MM.1S (cell line): ENCODE data around the gene CPNE7.

Source experiments
- DNase-seq: peaks from one replicate; pipeline ENCODE4 v3.0.0-alpha.2; 2015
- H2AFZ ChIP-seq: fragments of 300-600 bp; sonication (generic); 2 replicates; pipeline ENCODE4 v1.6.0; 2016; ENCODE audit warnings: antibody characterized with exemption, low read length
- H3F3A ChIP-seq: fragments of 300-600 bp; sonication (generic); 2 replicates; pipeline ENCODE4 v1.6.1; 2016; ENCODE audit warnings: mild to moderate bottlenecking, antibody characterized with exemption, low read length, moderate library complexity, mixed read lengths; ENCODE audit not compliant: insufficient read depth
- H3K27ac ChIP-seq: fragments of 300-600 bp; sonication (generic); 2 replicates; pipeline ENCODE4 v1.5.1; 2016; ENCODE audit warnings: mild to moderate bottlenecking, low read length
- H3K27me3 ChIP-seq: fragments of 300-600 bp; sonication (generic); replicated peaks from 2 replicates; pipeline ENCODE4 v1.6.0; 2016; ENCODE audit warnings: low read length; ENCODE audit not compliant: insufficient read depth
- H3K36me3 ChIP-seq: fragments of 300-600 bp; sonication (generic); replicated peaks from 2 replicates; pipeline ENCODE4 v1.6.1; 2016; ENCODE audit warnings: mild to moderate bottlenecking, low read length, mixed read lengths; ENCODE audit not compliant: insufficient read depth
- H3K4me1 ChIP-seq: fragments of 300-600 bp; sonication (generic); 2 replicates; pipeline ENCODE4 v1.6.1; 2016; ENCODE audit warnings: low read length, mixed read lengths
- H3K4me2 ChIP-seq: fragments of 300-600 bp; sonication (generic); 2 replicates; pipeline ENCODE4 v1.6.0; 2016; ENCODE audit warnings: low read depth, low read length
- H3K4me3 ChIP-seq: fragments of 300-600 bp; sonication (generic); 2 replicates; pipeline ENCODE4 v1.5.1; 2016; ENCODE audit warnings: low read length, mixed read lengths
- H3K79me2 ChIP-seq: fragments of 300-600 bp; sonication (generic); 2 replicates; pipeline ENCODE4 v1.6.1; 2016; ENCODE audit warnings: mixed run types, low read length, mixed read lengths
- H3K9ac ChIP-seq: fragments of 300-600 bp; sonication (generic); 2 replicates; pipeline ENCODE4 v1.6.1; 2016; ENCODE audit warnings: low read length, mixed read lengths
- H3K9me2 ChIP-seq: fragments of 300-600 bp; sonication (generic); replicated peaks from 2 replicates; pipeline ENCODE4 v1.6.1; 2016; ENCODE audit warnings: mild to moderate bottlenecking, low read length, mixed read lengths; ENCODE audit not compliant: insufficient read depth
- H3K9me3 ChIP-seq: fragments of 300-600 bp; sonication (generic); replicated peaks from 2 replicates; pipeline ENCODE4 v1.6.1; 2016; ENCODE audit warnings: mild to moderate bottlenecking, low read length, mixed read lengths; ENCODE audit not compliant: insufficient read depth
- H4K20me1 ChIP-seq: fragments of 300-600 bp; sonication (generic); 2 replicates; pipeline ENCODE4 v1.6.1; 2016; ENCODE audit warnings: mild to moderate bottlenecking, low read length, moderate library complexity, mixed read lengths; ENCODE audit not compliant: insufficient read depth
- EZH2 ChIP-seq: fragments of 300-600 bp; sonication (generic); optimal IDR thresholded peaks from 2 replicates; pipeline ENCODE3; 2017; ENCODE audit warnings: low read depth, mild to moderate bottlenecking, antibody characterized with exemption, low read length, mixed read lengths
- EZH2phosphoT487 ChIP-seq: fragments of 300-600 bp; sonication (generic); IDR thresholded peaks from 2 replicates; pipeline ENCODE4 v1.6.1; 2018; ENCODE audit warnings: antibody characterized with exemption, low read length
- TF ChIP-seq, protein P1 (sequence below): fragments of 300-600 bp; sonication (generic); IDR thresholded peaks from 2 replicates; pipeline ENCODE4 v1.5.1; 2016; ENCODE audit warnings: antibody characterized with exemption, low read length, mixed read lengths

The CPNE7 gene

DNA sequence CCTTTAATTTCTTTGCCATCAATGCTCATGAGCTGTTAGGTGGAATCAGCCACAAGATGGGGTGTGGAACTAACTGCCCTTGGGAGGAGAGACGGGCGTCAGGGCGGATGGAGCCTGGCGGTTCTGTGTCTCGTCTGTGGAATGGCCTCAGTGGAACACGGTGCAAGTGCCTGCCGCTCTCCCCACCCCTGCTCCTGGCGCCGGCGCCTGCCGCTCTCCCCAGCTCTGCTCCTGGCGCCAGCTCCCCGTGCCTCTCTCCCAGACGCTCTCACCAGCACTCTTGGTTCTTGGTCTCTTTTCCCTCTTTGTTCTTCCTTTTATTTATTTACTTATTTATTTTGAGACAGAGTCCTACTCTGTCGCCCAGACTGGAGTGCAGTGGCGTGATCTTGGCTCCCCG, 28.3 kb upstream of the CPNE7 start:
- TF ChIP-seq EZH2 (no peak), EZH2phosphoT487 (no peak)
- TF ChIP-seq, protein P1, sequence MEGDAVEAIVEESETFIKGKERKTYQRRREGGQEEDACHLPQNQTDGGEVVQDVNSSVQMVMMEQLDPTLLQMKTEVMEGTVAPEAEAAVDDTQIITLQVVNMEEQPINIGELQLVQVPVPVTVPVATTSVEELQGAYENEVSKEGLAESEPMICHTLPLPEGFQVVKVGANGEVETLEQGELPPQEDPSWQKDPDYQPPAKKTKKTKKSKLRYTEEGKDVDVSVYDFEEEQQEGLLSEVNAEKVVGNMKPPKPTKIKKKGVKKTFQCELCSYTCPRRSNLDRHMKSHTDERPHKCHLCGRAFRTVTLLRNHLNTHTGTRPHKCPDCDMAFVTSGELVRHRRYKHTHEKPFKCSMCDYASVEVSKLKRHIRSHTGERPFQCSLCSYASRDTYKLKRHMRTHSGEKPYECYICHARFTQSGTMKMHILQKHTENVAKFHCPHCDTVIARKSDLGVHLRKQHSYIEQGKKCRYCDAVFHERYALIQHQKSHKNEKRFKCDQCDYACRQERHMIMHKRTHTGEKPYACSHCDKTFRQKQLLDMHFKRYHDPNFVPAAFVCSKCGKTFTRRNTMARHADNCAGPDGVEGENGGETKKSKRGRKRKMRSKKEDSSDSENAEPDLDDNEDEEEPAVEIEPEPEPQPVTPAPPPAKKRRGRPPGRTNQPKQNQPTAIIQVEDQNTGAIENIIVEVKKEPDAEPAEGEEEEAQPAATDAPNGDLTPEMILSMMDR, result no peak
- no peaks in the 10 kb centered on the region for H3K36me3 ChIP-seq

GRCh38 chr16:89547860-89548259, 27.7 kb upstream of the CPNE7 start:
- Histone ChIP-seq H3K4me3 (no peak overlapping the region), H3K9ac (no peak overlapping the region), H3K79me2 (no peaks in the 10 kb centered on the region), H3K9me3 (no peaks in the 10 kb centered on the region), H3K9me2 (no peaks in the 10 kb centered on the region), H3K4me2 (no peak overlapping the region), H3K36me3 (no peaks in the 10 kb centered on the region), H4K20me1 (no peaks in the 10 kb centered on the region), H3K27ac (no peak overlapping the region), H3K4me1 (no peaks in the 10 kb centered on the region), H3F3A (no peaks in the 10 kb centered on the region), H3K27me3 (no peaks in the 10 kb centered on the region), H2AFZ (no peak overlapping the region)
- TF ChIP-seq EZH2phosphoT487 (no peak), EZH2 (no peak)
- TF ChIP-seq, protein P1, result no peak
- DNase-seq, result no peak

More for the DNA sequence above, 28.3 kb upstream of the CPNE7 start:
- Histone ChIP-seq H3K27me3 (no peaks in the 10 kb centered on the region), H3K79me2 (no peaks in the 10 kb centered on the region), H3K4me1 (no peaks in the 10 kb centered on the region), H3F3A (no peaks in the 10 kb centered on the region), H3K9me2 (no peaks in the 10 kb centered on the region), H4K20me1 (no peaks in the 10 kb centered on the region), H2AFZ (no peak overlapping the region), H3K4me2 (no peak overlapping the region), H3K9ac (no peak overlapping the region), H3K4me3 (no peak overlapping the region), H3K9me3 (no peaks in the 10 kb centered on the region), H3K27ac (no peak overlapping the region)
- DNase-seq, result no peak

DNA sequence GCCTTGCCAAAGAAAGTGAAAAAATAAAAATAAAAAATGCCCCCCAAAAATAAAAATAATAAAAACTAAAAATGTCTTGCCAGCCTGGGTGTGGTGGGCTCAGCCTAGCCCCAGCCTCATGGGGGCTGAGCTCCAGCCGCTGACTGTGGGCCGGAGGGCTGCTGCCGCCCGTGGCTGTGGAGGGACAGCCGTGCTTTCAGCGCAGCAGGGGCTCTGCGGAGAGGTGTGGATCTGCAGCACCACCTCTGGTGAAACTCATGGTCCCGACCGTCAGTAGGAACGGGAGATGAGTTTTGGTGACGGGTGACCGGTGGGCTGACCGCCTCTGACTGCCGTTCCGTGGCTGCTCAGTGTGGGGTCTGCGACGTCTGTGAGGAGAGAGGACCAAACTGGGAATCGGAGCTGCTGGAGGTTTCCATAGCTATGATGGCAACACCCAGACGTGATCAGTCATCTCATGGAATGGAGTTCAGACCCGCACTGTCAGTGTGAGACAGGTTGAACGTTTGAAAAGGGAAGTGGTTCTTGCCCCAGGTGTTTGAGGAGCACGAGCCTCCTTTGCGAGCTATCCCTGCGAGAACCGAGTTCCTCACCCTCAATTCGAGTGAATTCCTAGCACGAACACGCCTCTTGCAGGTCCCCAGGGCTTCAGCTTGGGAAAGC, 27.1 kb upstream of the CPNE7 start:
- Histone ChIP-seq H3K27ac (no peak overlapping the region), H3K9ac (no peak overlapping the region), H2AFZ (no peak overlapping the region), H3K36me3 (no peaks in the 10 kb centered on the region), H3K9me3 (no peaks in the 10 kb centered on the region), H3K79me2 (no peaks in the 10 kb centered on the region), H4K20me1 (no peaks in the 10 kb centered on the region), H3K4me2 (no peak overlapping the region), H3F3A (no peaks in the 10 kb centered on the region), H3K27me3 (no peaks in the 10 kb centered on the region), H3K4me3 (no peak overlapping the region), H3K4me1 (no peaks in the 10 kb centered on the region), H3K9me2 (no peaks in the 10 kb centered on the region)
- no peak for DNase-seq
- TF ChIP-seq EZH2 (no peak), EZH2phosphoT487 (no peak)
- TF ChIP-seq, protein P1, result no peak
